Activated gamma-delta T cell treated with Interleukin-2 at 50 U/mL for 16 hours (primary cell): Measurements from ENCODE around the gene NPIPB2.
"Not testable (repeated sequence)": the region's sequence is repeated elsewhere in the genome, so short reads cannot be mapped to it uniquely, and the experiment has no call there.

Experiments used
- DNase-seq: peaks from one replicate; pipeline ENCODE4 v3.0.0-alpha.2; 2020

The NPIPB2 gene

GRCh38 chr16:11941945-11942344, at the start of gene NPIPB2:
Gene NPIPB2 (minus strand): TSS chr16:11942045. CDS start chr16:11942045, 0 bp downstream.
- not testable (repeated sequence) for DNase-seq

GRCh38 chr16:11990702-11991390, 49.0 kb upstream of the NPIPB2 start:
- DNase-seq, result no peak

GRCh38 chr16:11988258-11988978, 46.6 kb upstream of the NPIPB2 start:
- DNase-seq, result no peak

GRCh38 chr16:11986521-11987057, 44.7 kb upstream of the NPIPB2 start:
- DNase-seq, result no peak

GRCh38 chr16:11985250-11985649, 43.4 kb upstream of the NPIPB2 start:
- DNase-seq, result no peak

GRCh38 chr16:11980136-11980844, 38.4 kb upstream of the NPIPB2 start:
- no peak for DNase-seq

- DNase-seq, result no peak
Observed at GRCh38 chr16:11979013-11979672, 37.3 kb upstream of the NPIPB2 start.

- no peak for DNase-seq
Observed at GRCh38 chr16:11978080-11978479, 36.2 kb upstream of the NPIPB2 start.

- no peak for DNase-seq
Observed at GRCh38 chr16:11977376-11978041, 35.7 kb upstream of the NPIPB2 start.

GRCh38 chr16:11976850-11977375, 35.1 kb upstream of the NPIPB2 start:
- DNase-seq, result no peak

- no peak for DNase-seq
Observed at GRCh38 chr16:11973070-11973469, 31.2 kb upstream of the NPIPB2 start.

- DNase-seq, result no peak
Observed at GRCh38 chr16:11972128-11972527, 30.3 kb upstream of the NPIPB2 start.

- not testable (repeated sequence) for DNase-seq
Observed at GRCh38 chr16:11970292-11970691, 28.4 kb upstream of the NPIPB2 start.

- DNase-seq, result no peak
Observed at GRCh38 chr16:11968577-11968976, 26.7 kb upstream of the NPIPB2 start.

- DNase-seq, result no peak
Observed at GRCh38 chr16:11967195-11967911, 25.5 kb upstream of the NPIPB2 start.

- DNase-seq, result no peak
Observed at GRCh38 chr16:11966173-11966572, 24.3 kb upstream of the NPIPB2 start.

GRCh38 chr16:11964761-11965551, 23.1 kb upstream of the NPIPB2 start, which contains the start of gene TNFRSF17:
Gene TNFRSF17 (plus strand): TSS chr16:11965210. CDS start chr16:11965325, 115 bp downstream.
- DNase-seq, result no peak

GRCh38 chr16:11963706-11964105, 21.9 kb upstream of the NPIPB2 start:
- no peak for DNase-seq

GRCh38 chr16:11962978-11963377, 21.1 kb upstream of the NPIPB2 start:
- DNase-seq, result not testable (repeated sequence)

- DNase-seq, result not testable (repeated sequence)
Observed at GRCh38 chr16:11962457-11962856, 20.6 kb upstream of the NPIPB2 start.
